GM12891 (cell line): ENCODE data around the gene SSPN.

Experiments used
- POLR2A ChIP-seq: IDR thresholded peaks from 2 replicates; pipeline ENCODE4 v1.6.1; 2011; ENCODE audit warnings: low read depth, low read length, control low read depth
- POLR2AphosphoS5 ChIP-seq: IDR thresholded peaks from 2 replicates; pipeline ENCODE4 v1.6.1; 2011; ENCODE audit warnings: low read depth, low read length, control low read depth
- SPI1 ChIP-seq: IDR thresholded peaks from 2 replicates; pipeline ENCODE4 v1.6.1; 2011; ENCODE audit warnings: low read depth, low read length, control low read depth
- TAF1 ChIP-seq: IDR thresholded peaks from 2 replicates; pipeline ENCODE4 v1.6.1; 2011; ENCODE audit warnings: low read depth, low read length, control low read depth

GRCh38 chr12:26282339-26282940 is 87.1 kb downstream of the SSPN start:
- TF ChIP-seq POLR2A = no peak
- no peak for TF ChIP-seq TAF1
- TF ChIP-seq POLR2AphosphoS5 = no peak
- no peak for TF ChIP-seq SPI1
